ENCODE results near the gene SPACA4.
"Not testable (repeated sequence)": the region's sequence is repeated elsewhere in the genome, so short reads cannot be mapped to it uniquely, and the experiment has no call there.

The SPACA4 gene

DNA sequence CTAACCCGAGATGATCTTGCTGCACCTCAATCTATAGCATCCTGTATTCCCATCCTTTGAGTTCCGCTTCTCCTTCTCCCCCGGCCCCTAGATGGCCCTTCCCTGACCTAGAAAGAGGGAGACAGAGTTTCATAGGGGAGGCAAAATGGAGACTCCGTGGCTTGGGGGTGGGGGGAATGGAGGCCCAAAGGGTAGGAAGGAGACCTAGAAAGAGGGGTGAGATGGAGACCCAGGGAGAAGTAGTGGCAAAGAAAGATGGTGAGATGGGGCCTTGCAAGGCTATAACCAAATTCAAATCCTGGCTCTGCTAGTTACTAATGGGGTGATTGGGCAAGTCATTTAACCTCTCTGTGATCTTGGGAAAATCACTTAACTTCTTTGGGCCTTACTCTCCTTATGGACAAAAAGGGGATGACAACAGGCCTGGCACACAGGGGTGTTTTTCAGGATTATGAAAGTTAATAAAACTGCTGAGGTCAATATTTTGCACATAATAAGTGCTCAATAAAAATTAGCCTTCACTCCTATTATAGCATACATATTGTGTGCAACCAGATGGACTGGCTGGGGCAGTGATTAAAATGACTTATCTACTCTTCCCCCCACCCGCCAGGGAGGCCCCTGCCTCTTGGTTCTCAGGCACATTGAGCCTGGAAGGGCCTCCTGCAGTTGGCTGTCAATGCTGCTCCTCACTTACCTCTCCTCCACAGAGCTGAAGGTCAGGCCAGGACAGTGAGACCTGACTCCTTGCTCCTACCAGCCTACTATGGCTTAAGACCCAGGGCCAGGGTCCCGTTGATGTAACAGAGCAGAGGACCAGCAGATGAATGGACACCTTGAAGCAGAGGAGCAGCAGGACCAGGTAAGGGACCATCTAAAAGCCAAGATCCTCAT is 13.4 kb downstream of the SPACA4 start:
- no peak for DNase-seq

DNA sequence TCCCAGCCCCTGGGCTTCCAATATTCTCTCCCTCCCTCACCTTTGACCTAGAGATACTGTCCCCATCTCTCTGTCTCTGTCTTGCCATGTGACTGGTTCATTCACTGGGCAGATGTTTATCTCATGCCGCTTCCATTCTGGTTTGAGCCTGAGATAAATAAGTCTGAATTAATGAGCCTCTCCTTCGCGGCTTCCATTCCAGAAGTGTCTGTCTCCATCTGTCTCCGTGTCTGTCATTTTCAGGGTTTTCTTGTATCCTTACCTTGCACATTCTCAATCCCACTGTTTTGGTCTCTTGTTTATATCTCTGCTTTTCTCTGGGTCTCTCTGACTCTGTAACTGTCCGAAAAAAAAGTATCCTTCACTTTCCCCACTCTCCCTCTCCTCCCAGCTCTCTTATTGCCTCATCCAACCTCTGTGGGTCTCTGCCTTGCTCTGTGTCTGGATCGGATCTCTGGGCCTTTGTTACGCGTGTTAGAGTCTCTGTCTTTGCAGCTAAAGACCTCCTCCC is 17.1 kb downstream of the SPACA4 start:
- no peak for DNase-seq

DNA sequence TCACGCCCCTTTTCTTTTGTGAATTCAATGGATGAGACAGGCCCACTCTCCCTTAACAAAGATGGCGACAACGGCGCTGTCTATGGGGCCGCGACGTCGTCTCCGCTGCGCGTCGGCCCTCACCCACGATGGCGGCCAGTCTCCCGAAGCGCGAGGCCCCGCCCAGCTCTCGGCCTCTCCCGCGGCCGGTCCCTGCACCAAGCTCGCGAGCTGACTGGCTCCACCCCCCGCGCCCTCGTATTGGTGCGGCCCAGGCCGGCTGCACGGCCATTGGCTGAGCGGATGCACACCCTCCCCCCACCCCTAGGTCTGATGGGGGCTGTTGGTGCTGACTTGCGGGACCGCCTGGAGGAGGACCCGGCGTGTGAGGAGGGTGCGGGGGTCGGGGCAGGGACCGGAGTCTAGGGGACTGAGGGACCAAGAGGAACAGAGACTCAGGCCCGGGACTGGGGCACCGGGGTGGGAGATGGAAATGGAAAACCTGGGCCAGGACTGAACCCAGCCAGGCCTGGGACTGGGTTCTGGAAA is 17.6 kb downstream of the SPACA4 start:
- peak; percentile 73 to 94 (median 84) for DNase-seq

DNA sequence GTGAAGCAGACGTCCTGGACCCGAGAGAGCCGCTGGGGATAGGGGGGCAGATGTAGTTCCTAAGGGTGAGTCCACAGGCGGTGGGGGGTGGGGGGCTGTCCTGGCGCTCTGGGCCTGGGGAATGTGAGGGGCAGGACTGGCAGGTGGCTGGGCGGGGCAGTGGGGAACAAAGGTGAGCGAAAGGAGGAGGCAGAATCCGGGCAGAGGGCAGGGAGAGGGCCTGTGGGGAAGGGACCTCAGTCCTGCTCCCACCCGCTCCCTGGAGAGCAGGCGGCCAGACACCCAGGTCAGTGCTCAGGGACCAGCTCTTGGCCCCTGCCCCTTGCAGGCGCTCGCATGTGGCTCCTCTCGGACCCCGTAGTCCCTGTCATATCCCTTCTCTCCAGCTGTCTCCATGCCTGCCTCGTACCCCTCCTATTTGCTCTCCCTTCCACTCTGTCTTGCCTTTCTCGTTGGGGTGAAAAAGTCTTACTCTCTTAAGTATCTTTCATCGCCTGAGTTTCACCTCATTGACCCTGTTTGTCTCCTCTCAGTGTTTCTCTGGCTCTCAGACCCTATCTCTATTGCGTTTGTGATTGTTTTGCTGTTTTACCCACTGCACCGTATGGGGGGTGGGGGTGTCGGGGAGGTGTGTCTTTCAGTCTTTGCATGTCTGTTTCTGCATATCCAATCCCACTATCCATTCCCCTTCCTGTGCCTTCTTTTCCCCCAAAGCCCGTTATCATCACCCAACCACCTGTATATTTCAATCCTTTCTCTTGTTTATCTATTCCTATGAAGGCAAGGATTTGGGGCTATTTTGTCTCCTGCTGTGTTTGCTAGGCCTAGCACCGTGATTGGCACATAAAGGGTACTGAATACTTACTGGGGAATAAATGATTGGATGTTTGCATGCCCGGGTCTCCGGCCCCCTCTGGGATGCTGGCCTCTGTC is 18.5 kb downstream of the SPACA4 start:
- DNase-seq: no peak

DNA sequence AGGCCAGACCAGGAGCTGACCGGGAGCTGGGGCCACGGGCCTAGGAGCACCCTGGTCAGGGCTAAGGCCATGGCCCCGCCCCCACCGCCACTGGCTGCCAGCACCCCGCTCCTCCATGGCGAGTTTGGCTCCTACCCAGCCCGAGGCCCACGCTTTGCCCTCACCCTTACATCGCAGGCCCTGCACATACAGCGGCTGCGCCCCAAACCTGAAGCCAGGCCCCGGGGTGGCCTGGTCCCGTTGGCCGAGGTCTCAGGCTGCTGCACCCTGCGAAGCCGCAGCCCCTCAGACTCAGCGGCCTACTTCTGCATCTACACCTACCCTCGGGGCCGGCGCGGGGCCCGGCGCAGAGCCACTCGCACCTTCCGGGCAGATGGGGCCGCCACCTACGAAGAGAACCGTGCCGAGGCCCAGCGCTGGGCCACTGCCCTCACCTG is 19.4 kb downstream of the SPACA4 start:
- DNase-seq: no peak

DNA sequence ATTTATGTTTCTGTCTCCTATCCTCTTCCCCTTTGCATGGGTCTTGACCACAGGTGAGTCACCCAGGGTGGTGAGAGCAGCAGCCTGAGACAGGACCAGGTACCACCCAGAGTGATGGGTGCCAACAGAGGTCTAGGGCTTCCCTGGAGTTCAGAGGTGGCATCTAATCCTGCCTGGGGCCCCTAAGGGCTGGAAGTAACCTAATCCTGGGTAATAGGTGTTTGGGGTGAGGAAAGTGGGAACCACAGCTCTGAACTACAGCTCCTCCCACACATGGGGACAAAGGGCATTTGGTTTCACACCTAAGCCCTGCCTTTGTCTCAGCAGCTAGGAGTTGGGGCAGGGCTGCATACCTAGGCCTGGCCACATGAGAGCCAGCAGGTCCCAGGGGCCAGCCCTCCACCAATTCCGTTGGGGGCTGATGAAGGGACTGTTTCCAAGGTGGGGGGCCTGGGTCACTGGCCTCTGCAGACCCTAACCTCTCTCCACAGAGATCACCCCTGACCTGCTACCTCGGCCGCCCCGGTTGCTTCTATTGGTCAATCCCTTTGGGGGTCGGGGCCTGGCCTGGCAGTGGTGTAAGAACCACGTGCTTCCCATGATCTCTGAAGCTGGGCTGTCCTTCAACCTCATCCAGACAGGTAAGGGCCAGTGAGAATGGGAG is 20.8 kb downstream of the SPACA4 start:
- DNase-seq: no peak

DNA sequence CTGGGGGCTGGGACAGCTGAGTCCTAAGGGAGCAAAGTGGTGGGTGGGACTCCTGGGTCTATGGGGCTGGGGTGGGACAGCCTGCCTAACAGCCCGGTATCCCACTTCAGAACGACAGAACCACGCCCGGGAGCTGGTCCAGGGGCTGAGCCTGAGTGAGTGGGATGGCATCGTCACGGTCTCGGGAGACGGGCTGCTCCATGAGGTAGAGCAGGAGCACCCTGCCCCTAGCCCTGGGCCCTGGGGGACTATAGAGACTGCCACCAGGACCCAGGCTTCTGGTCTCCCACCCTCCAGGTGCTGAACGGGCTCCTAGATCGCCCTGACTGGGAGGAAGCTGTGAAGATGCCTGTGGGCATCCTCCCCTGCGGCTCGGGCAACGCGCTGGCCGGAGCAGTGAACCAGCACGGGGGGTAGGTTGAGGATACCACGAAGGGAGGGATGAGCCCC is 21.3 kb downstream of the SPACA4 start:
- no peak for DNase-seq

DNA sequence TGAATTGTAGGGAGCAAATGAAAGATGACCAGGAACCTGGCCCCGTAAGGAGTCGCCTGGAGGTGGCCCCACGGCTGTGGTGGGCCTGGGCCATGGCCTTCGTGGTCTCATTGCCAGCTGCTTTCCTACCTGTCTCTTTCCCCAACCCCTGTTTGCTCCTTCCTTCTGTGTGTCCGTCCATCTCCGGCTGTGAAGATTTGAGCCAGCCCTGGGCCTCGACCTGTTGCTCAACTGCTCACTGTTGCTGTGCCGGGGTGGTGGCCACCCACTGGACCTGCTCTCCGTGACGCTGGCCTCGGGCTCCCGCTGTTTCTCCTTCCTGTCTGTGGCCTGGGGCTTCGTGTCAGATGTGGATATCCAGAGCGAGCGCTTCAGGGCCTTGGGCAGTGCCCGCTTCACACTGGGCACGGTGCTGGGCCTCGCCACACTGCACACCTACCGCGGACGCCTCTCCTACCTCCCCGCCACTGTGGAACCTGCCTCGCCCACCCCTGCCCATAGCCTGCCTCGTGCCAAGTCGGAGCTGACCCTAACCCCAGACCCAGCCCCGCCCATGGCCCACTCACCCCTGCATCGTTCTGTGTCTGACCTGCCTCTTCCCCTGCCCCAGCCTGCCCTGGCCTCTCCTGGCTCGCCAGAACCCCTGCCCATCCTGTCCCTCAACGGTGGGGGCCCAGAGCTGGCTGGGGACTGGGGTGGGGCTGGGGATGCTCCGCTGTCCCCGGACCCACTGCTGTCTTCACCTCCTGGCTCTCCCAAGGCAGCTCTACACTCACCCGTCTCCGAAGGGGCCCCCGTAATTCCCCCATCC is 22.1 kb downstream of the SPACA4 start:
- DNase-seq: no peak

DNA sequence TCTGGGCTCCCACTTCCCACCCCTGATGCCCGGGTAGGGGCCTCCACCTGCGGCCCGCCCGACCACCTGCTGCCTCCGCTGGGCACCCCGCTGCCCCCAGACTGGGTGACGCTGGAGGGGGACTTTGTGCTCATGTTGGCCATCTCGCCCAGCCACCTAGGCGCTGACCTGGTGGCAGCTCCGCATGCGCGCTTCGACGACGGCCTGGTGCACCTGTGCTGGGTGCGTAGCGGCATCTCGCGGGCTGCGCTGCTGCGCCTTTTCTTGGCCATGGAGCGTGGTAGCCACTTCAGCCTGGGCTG is 22.7 kb downstream of the SPACA4 start:
- no peak for DNase-seq

DNA sequence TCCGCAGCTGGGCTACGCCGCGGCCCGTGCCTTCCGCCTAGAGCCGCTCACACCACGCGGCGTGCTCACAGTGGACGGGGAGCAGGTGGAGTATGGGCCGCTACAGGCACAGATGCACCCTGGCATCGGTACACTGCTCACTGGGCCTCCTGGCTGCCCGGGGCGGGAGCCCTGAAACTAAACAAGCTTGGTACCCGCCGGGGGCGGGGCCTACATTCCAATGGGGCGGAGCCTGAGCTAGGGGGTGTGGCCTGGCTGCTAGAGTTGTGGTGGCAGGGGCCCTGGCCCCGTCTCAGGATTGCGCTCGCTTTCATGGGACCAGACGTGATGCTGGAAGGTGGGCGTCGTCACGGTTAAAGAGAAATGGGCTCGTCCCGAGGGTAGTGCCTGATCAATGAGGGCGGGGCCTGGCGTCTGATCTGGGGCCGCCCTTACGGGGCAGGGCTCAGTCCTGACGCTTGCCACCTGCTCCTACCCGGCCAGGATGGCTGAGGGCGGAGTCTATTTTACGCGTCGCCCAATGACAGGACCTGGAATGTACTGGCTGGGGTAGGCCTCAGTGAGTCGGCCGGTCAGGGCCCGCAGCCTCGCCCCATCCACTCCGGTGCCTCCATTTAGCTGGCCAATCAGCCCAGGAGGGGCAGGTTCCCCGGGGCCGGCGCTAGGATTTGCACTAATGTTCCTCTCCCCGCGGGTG is 23.2 kb downstream of the SPACA4 start:
- DNase-seq: peak in 3 of 6 experiments; percentile 21 to 39 (median 37)

DNA sequence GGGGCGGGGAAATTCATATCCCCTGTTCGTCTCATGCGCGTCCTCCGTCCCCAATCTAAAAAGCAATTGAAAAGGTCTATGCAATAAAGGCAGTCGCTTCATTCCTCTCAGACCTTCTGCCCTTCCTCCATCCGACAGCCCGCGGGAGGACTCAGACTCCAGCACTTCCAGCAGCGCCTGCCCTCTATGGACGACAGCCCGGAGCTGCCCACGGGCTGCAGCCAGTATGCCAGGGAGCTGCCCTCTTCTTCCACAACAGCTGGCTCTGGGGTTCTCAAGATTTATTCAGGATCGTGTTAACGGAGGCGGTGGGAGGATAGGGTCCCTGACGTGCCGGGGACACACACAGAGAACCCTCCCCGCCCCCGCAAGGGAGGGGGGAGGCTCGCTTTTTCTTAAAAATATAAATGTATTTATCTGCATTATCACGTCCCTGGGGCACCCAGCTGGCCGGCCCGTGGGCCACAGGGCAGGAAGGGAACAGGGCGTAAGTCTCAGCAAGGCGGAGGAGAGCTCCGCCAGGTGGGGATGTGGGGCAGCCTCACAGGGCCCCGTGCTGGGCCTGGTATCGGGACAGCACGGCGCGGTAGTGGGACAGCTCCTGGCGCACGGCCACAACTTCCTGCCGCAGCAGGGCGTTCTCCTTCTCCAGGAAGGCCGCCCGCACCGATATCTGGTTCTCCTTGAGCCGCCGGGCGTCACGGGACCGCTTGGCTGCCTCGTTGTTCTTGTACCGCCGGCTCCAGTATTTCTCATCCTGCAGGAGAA is 23.9 kb downstream of the SPACA4 start:
- DNase-seq: no peak

DNA sequence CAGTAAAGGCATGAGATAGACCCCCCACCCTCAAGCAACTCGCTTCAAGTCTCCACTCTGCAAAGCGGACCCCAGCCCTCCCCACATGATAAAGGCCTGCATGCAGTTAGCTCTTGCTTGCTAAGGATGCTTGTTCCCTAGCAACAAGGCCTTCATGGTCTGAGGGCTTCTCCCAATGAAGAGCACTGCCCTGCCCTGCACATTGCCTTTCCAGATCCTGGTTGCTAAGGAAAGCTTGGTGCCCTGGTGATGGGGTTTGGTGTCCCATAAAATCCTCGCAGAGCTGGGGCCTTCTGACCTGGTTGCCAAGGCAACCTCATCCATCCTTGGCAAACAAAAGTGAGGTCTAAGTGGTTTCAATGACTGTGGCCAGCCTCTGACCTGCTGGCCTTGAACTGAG is 24.7 kb downstream of the SPACA4 start:
- DNase-seq: no peak

DNA sequence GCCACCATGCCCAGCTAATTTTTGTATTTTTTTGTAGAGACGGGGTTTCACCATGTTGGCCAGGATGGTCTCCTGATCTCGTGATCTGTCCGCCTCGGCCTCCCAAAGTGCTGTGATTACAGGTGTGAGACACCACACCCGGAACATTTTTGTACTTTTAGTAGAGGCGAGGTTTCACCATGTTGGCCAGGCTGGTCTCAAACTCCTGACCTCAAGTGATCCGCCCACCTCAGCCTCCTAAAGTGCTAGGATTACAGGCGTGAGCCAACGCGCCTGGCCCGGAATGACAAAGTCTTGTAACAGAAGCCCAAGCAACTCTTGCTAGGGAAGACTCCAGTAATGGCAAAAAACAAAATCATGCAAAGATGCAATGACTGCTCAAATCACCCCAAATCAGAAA is 25.7 kb downstream of the SPACA4 start:
- not testable (repeated sequence) for DNase-seq

DNA sequence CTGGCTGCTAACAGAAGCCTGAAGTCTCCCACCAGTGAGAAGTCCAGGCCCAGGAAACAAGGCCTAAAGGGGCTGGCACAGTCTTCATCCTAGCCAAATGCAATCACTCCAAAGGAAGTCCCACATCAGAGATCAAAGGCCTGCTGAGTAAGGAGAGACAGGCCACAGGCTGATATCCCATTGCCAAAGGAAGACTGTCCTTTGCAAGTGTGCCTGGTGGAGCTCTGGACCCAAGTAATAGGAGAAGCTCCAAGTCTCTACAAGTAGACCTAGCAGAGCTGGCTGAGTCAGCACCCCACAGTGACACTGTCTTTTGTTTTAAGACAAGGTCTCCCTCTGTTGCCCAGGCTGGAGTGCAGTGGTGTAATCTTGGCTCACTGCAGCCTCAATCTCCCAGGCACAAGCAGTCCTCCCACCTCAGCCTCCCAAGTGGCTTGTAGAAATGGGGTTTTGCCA is 26.2 kb downstream of the SPACA4 start:
- no peak for DNase-seq

DNA sequence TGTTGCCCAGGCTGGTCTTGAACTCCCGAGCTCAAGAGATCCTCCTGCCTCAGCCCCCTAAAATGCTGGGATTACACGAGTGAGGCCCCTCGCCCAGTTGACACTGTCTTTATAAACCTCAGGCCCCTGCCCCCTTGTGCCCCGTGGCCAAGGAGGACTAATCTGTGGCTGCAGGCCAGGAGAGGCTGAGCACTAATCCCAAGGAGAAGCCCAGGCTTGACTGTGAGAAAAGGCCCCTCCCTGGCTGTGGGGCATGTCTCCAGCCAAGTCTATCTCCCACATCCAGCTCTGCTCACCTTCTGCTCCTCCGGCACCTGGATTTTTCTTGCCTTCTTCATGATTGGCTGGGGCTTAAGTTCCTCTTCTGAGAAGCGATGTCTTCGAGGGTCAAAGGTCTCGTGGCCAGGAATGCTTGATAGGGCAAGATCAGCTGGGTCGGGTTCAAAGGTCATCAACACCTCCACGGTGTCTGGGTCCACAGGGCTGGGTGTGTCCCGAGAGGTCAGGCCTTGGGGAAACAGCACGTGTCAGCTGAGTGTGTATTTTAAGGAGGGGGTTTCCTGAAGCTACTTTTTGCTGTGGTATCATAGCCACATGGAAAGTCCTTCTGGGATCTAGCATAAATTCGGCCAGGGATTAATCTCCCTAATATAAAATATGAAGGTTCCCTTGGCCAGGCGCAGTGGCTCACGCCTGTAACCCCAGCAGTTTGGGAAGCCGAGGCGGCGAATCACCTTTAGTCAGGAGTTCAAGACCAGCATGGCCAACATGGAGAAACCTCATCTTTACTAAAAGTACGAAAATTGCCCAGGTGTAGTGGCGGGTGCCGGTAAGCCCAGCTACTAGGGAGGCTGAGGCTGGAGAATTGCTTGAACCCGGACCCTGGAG is 26.9 kb downstream of the SPACA4 start:
- no peak for DNase-seq

DNA sequence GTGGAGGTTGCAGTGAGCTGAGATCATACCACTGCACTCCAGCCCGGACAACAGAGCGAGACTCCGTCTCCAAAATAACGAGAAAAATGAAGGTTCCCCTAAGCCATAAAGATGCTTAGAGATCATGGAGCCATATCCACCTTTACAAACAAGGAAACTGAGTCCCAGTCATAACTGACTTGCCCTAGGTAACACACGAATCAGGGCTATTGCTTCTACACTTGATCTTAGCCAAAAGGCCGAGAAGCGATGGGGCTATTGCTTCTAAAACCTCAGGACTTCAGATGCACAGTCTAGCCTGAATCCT is 27.4 kb downstream of the SPACA4 start:
- no peak for DNase-seq

DNA sequence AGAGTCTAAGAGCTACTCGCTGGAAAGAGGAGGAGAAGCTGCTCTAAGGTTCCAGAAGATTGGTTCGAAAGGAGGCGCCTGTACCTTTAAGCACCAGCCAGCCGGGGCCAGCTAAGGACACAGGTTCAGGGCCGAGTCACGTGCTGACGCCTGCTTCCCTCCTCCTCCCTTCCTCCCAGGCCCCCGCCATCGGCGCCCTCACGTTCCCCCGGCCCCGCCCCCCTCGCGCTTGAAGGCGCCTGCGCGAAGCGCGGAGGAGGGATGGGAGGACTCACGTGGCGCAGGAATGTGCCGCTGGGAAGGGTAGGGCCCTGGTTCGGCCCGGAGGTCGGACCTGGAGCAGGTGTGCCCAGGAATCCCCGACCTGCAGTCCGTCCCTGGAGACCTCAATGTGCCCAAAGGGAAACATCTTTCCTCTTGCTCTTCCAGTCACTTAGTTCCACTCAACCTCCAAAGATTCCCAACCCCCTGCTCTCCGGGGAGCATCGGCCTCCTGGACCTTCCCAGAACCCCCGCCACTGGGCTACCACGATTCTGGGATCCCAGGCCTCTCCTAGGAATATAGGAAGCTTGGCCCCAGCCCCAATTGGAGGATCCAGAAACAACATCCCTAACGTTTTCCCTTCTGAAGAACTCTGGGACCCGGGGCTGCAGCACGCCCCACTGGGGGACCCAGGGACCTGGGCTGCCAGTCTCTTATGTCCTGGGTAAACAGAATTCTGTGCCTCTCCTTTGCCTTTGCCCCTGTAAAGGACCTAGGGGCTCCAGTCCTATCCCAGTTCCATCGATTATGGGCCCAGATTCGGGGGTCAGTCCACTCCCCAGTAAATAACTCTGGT is 28.1 kb downstream of the SPACA4 start:
- peak; percentile 79 to 92 (median 88) for DNase-seq

DNA sequence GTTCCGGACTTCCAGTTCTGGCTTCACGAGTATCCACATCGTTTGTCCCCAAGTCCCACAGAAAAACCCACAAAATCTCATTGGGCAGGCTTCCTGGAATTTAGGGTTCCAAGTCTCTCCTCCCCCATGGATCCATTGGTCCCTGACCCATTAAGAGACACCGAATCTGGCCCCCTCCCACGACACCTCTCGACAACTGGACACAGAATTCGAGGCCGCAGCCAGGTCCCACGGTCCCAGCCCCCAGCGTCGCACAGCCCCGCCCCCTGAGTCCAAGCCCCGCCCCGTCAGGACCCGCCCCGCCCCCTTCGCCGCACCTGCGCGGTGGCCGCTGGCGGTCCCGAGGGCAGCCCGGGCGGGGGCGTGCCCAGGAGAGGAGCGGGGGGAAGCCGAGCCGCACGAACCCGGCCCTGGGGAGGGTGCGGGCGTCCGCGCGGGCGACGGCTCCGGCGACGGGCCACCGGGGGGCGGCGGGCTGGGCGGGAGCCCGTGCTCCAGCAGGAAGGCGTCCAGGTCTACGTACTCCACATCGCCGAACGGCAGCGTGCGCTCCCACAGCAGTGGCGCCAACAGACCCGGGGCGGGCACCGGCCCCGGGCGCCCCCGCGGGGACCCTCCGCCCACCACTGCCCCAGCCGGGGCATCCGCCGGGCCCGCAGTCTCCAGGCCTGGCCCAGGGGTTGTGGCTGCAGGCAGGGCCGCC is 28.9 kb downstream of the SPACA4 start:
- peak; percentile 46 to 84 (median 74) for DNase-seq
